Sigmoid colon (tissue), 7 donors: ENCODE results near the gene LYSMD4. TPM values are rescaled to one million over a fixed set of nuclear protein-coding genes. Genes with fewer than 3 reads are reported as not detected.

Experiments
- DNase-seq: peaks from one replicate; pipeline ENCODE4 v3.0.0-alpha.2; 2019
- H3K27ac ChIP-seq, 4 donors: fragments of 200-600 bp; sonication (generic); one replicate each; pipeline ENCODE4 v1.5.1; 2016 to 2019; ENCODE audit warnings: mild to moderate bottlenecking in 1 of 4
- H3K27me3 ChIP-seq, 3 donors: fragments of 200-600 bp; sonication (generic); one replicate each; pipeline ENCODE4 v1.5.1; 2019; ENCODE audit warnings: mild to moderate bottlenecking in 1 of 3
- H3K36me3 ChIP-seq, 4 donors: fragments of 200-600 bp; sonication (generic); one replicate each; pipeline ENCODE4 v1.5.1; 2016 to 2019
- H3K4me1 ChIP-seq, 4 donors: fragments of 200-600 bp; sonication (generic); one replicate each; pipeline ENCODE4 v1.5.1; 2017 to 2019
- H3K4me3 ChIP-seq, 4 donors: fragments of 200-600 bp; sonication (generic); one replicate each; pipeline ENCODE4 v1.5.1; 2017 to 2019; ENCODE audit warnings: mild to moderate bottlenecking in 2 of 4, moderate library complexity in 1 of 4
- H3K9me3 ChIP-seq, 4 donors: fragments of 200-600 bp in 3 of 4; sonication (generic) in 3 of 4; one replicate each; pipeline versions ENCODE4 v1.5.1 to v1.6.1; 2013 to 2019
- CTCF ChIP-seq, 4 experiments: fragments of 450-650 bp in 3 of 4; fragments of 200-600 bp in 1 of 4; IDR thresholded peaks; one replicate each; pipeline ENCODE4 v1.5.1; 2016 to 2019; ENCODE audit warnings: antibody characterized with exemption in 4 of 4, mild to moderate bottlenecking in 3 of 4, moderate library complexity in 2 of 4
- EP300 ChIP-seq, 4 donors: sonication (generic); formaldehyde crosslinking; IDR thresholded peaks; one replicate each; pipeline ENCODE4 v1.6.1; 2017; ENCODE audit warnings: antibody characterized with exemption in 4 of 4
- POLR2A ChIP-seq, 2 donors: fragments of 450-650 bp; IDR thresholded peaks; one replicate each; pipeline ENCODE4 v1.6.1; 2016; ENCODE audit warnings: antibody characterized with exemption in 2 of 2, mild to moderate bottlenecking in 2 of 2, moderate library complexity in 2 of 2
- POLR2AphosphoS5 ChIP-seq, 4 donors: sonication (generic); formaldehyde crosslinking; IDR thresholded peaks; one replicate each; pipeline ENCODE4 v1.6.1; 2017; ENCODE audit warnings: antibody characterized with exemption in 4 of 4
- WGBS, 2 donors: extraction: QIAGEN DNeasy Blood & Tissue Kit; methylation state at CpG; one replicate each; pipeline ENCODE4 v1.1.7; 2013; 5-methylcytosine and 5-hydroxymethylcytosine counted together
- intact Hi-C: fragments of 100-400 bp; cut with DNase I; formaldehyde crosslinking; loops from one replicate; pipeline ENCODE4 v1.15.1; 2023
- polyA plus RNA-seq, 3 donors: library from polyadenylated mRNA; stranded (reverse); fragments of 200-250 nt; gene quantifications; one replicate each; pipeline ENCODE4 v1.2.3, GENCODE V29; 2013
- total RNA-seq, 4 donors: library from RNA; depleted of rRNA; stranded (reverse); fragments of >200 nt; gene quantifications; one replicate each; pipeline ENCODE4 v1.1.0, GENCODE V29; 2016
- donor health status: healthy with polysubstance abuse.
- donor health status: Bipolar disorder and iron deficiency.
- donor health status: healthy.

The LYSMD4 gene
- total and polyA plus RNA-seq, 7 donors = 5.1 to 15.3 (median 7.1) TPM

GRCh38 chr15:99712415-99712814 lies 20.8 kb downstream of the LYSMD4 start:
- Histone ChIP-seq H3K27ac (peak overlapping the region in 3 of 4 donors; percentile 26 to 66 (median 44)), H3K4me1 (peaks cover 0 to 49% (median 38%) of the 10 kb centered on the region in 4 donors), H3K36me3 (peaks cover 0 to 54% (median 19%) of the 10 kb centered on the region in 4 donors)

DNA sequence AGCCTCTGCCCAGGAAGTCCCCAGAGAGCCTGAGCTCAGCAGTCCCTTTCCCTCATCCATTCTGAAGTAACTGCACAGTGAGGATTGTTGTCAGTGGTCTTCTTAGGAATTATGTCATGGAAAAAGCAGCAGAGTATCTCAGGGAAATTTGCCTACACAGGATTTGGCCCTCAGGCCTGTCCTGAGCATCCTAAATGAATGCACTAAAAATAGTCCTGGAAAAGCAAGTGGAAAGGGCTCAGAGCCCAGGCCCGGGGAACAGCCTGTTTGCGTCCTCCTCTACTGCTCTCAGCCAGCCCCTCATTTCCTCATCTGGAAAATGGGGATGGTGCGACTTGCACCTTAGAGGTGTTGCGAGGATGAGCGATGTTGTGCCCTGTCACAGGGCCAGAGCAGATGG lies 21.6 kb downstream of the LYSMD4 start:
- H3K27me3 ChIP-seq = no peaks in the 10 kb centered on the region
- no peaks in the 10 kb centered on the region for H3K9me3 ChIP-seq
- peak in 1 of 4 donors; percentile 8 for TF ChIP-seq POLR2AphosphoS5 (IDR thresholded peaks at IDR 0.05)
- no peak for TF ChIP-seq CTCF (IDR thresholded peaks at IDR 0.05)
- TF ChIP-seq POLR2A (IDR thresholded peaks at IDR 0.05) = no peak
- intact Hi-C loops = no loop called here
- peaks cover 0 to 46% (median 34%) of the 10 kb centered on the region in 4 donors for H3K4me1 ChIP-seq
- WGBS, 2 donors = 88 to 93% methylated on average over 5 of the region's 5 CpGs
- peak overlapping the region in 3 of 4 donors; percentile 26 to 66 (median 44) for H3K27ac ChIP-seq
- no peak overlapping the region for H3K4me3 ChIP-seq
- peaks cover 0 to 54% (median 19%) of the 10 kb centered on the region in 4 donors for H3K36me3 ChIP-seq
- DNase-seq = no peak

More at GRCh38 chr15:99712415-99712814, 20.8 kb downstream of the LYSMD4 start:
- no peak for DNase-seq
- intact Hi-C loops = no loop called here
- Histone ChIP-seq H3K9me3 (no peaks in the 10 kb centered on the region), H3K4me3 (no peak overlapping the region), H3K27me3 (no peaks in the 10 kb centered on the region)
- TF ChIP-seq POLR2AphosphoS5 (IDR thresholded peaks at IDR 0.05) (no peak), CTCF (IDR thresholded peaks at IDR 0.05) (no peak), EP300 (IDR thresholded peaks at IDR 0.05) (no peak), POLR2A (IDR thresholded peaks at IDR 0.05) (no peak)
- 89 to 94% methylated on average over 18 of the region's 18 CpGs for WGBS, 2 donors

- Histone ChIP-seq H3K36me3 (peaks cover 0 to 40% (median 19%) of the 10 kb centered on the region in 4 donors), H3K4me3 (no peak overlapping the region), H3K4me1 (peaks cover 0 to 45% (median 31%) of the 10 kb centered on the region in 4 donors), H3K27me3 (no peaks in the 10 kb centered on the region), H3K9me3 (no peaks in the 10 kb centered on the region), H3K27ac (peak overlapping the region in 3 of 4 donors; percentile 67 to 87 (median 68))
- DNase-seq = no peak
- TF ChIP-seq EP300 (IDR thresholded peaks at IDR 0.05) (no peak), CTCF (IDR thresholded peaks at IDR 0.05) (no peak), POLR2AphosphoS5 (IDR thresholded peaks at IDR 0.05) (no peak)
- WGBS, 2 donors = 89 to 90% methylated on average over 16 of the region's 16 CpGs
- intact Hi-C loops = loop anchor here (2.0 to 5.0 kb wide), 3 partner anchors 21 to 437 kb away; no protein-coding TSS in a partner anchor
Observed at GRCh38 chr15:99709243-99709986, 23.8 kb downstream of the LYSMD4 start.

GRCh38 chr15:99708563-99708962 lies 24.7 kb downstream of the LYSMD4 start:
- DNase-seq = peak; percentile 91
- H3K36me3 ChIP-seq = peaks cover 0 to 33% (median 19%) of the 10 kb centered on the region in 4 donors
- TF ChIP-seq POLR2A (IDR thresholded peaks at IDR 0.05) (no peak), POLR2AphosphoS5 (IDR thresholded peaks at IDR 0.05) (peak in 3 of 4 donors; percentile 26 to 81 (median 36))
- 21 to 52% methylated on average over 7 of the region's 7 CpGs for WGBS, 2 donors
- H3K4me1 ChIP-seq = peaks cover 0 to 53% (median 34%) of the 10 kb centered on the region in 4 donors
- H3K9me3 ChIP-seq = no peaks in the 10 kb centered on the region
- intact Hi-C loops = loop anchor here (2.0 to 5.0 kb wide), 3 partner anchors 22 to 436 kb away; no protein-coding TSS in a partner anchor
- H3K27me3 ChIP-seq = no peaks in the 10 kb centered on the region
- peak overlapping the region; percentile 40 to 87 (median 68) for H3K27ac ChIP-seq
- H3K4me3 ChIP-seq = no peak overlapping the region
